ENCODE measurements around the gene PPP1R18.
A peak's percentile ranks its signal among the peaks of the same experiment; 100 is the strongest.

The PPP1R18 gene

DNA sequence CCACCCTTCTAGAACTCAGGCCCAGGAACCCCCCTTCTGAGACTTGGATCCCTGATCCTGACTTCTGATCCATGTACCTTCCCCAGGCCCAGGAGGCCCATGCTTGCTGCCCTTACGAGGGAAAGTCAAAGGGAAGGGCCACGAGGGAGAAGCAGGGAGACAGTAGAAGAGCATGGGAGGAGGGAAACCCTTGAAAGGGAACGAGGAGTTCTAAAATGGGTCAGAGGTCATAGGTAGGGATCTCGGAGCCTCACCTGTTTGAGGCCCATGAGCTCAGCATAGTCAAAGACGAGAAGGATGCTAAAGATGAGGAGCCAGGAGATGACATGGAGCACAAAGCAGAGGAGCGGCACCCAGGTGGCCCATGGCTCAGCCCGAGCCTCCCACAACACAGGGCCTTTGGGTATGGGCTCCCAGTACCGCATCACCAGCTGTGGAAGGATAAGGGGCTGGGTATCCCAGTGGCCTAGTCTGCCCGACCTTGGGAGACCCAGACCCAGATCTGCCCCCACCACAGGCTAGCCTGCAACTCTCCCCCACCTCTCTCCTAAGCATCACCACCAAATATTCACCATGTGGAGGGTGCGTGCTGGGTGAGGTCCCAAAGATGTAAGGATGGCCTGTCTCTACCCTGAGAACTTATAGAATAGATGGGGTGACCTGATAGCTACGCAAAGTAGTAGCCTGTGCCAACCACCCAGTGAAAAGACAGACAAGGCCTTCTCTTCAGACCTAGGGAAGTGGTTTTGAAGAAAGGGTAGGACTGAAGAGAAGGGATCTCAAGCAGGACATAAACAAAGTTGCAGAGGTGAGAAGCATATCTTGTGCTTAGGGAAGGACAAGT lies 2.8 kb upstream of the PPP1R18 start:
- no peak for DNase-seq (ENCODE audit: low read depth)

- no peak for DNase-seq (ENCODE audit: low read depth)
Measured at GRCh38 chr6:30688569-30688968, 2.1 kb upstream of the PPP1R18 start.

DNA sequence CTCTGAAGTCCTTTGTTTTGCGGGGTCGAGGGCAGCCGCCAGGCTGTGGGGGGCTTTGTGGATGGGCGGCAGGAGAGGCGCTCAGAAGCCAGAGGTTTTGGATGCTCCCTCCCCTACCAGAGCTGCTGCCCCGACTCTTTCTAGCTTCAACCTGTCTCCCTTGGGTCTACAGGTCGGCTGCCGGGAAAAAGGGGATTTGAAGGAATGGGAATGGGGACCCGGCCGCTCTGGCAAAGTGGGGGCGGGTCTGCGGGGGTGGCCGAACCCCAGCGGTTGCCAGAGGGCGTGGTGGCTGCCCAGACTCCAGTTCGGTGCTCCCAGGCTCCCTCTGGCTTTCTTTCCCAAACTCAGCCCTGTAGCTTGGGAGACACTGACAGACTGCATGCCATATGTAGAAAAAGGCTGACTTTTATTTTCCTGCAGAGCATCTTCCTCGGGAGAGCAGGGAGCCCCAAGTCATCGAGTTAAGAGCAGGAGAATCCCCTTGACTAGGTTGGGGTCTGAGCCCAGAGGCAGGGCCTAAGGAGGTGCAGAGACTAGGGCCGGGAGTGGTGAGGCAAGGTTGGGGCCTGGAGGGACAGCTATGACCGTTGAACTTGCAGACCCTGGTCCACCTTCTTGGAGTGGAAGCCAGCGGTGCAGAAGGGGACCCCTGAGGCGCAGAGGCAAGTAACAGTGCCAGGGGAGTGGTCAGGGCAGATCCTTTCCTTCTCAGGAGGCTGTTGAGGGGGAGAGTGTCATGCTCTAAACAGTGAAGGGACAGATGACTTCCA lies 1.4 kb upstream of the PPP1R18 start:
- DNase-seq (ENCODE audit: low read depth), result no peak

- peak; percentile 98 for DNase-seq (ENCODE audit: low read depth)
Measured at GRCh38 chr6:30686908-30687658, 638 bp upstream of the PPP1R18 start.

- DNase-seq (ENCODE audit: low read depth), result no peak
Measured at GRCh38 chr6:30685157-30686008, 1.1 kb downstream of the PPP1R18 start.

DNA sequence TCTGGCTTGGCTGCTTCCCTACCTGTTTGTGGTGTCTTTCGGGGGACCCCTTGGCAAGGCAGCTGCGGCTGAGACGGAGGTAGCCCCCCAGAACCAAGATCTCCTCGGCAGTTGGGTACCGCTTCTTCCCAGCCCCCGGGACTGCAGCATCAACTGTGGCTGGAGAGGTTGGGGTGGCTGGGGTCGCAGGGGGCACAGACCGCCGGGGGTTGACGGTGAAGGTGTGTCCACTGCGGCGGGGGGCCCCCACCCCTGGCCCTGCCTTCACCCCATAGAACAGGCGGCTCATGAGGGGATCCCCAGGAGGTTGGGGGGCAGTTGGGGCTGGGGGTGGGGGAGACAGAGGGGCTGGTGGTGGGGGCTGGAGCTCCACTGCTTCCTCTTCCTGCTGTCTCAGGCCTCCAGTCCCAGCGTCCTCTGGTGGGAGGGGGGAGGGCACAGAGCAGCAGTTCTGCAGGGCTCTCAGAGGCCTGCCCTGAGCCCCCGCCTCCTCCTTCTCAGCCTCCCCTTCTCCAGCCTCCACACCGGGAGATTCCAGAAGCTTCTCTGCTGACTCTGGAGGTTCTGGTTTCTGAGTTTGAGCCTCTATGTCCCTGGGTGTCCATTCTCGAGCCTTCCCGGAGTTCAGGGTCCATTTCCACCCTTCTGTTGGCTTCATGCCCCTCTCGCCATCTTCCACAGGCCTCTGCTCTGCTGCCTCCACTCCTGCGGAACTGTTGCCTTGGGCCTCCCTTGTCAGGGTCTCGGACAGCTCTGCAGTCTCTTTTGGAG lies 1.9 kb downstream of the PPP1R18 start:
- DNase-seq (ENCODE audit: low read depth), result no peak

- no peak for DNase-seq (ENCODE audit: low read depth)
Measured at GRCh38 chr6:30683980-30684338, 2.5 kb downstream of the PPP1R18 start.

DNA sequence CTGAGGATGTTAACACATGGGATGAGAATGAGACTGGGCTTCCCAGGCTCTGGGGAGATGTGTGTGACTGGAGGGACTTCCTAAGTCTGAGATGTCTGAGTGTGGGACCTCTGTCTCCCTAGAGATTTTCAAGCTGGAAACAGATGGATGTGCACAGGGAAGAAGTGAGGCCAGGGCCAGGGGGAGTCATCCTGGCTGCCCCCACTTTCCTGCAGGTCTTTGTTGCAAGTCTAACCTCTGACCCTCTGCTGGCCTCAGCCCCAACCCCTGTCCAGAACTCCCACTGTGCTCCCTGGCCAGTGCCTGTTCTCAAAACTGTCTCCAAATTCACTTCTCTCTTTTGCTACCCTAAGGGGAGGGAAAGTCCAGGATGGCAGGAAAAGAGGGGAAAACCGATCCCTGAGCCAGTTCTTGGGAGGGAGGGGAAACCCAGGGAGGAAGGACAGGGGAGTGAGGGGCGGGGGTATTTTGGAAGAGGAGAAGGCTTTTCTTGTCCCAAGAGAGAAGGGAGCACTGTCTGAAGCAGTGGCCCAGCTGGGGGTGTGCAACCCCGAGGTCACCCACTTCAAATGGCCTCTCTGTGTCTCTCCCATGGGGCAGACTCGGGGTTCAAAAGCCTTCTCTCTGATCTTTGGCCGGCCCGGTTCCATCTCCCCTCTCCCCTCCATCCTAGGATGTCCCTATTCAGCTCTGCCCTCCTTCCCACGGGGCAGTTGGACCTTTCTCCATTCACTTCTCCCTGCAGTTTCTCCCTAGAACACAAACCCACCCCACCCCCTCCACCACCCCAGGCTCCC lies 3.1 kb downstream of the PPP1R18 start:
- no peak for DNase-seq (ENCODE audit: low read depth)

DNA sequence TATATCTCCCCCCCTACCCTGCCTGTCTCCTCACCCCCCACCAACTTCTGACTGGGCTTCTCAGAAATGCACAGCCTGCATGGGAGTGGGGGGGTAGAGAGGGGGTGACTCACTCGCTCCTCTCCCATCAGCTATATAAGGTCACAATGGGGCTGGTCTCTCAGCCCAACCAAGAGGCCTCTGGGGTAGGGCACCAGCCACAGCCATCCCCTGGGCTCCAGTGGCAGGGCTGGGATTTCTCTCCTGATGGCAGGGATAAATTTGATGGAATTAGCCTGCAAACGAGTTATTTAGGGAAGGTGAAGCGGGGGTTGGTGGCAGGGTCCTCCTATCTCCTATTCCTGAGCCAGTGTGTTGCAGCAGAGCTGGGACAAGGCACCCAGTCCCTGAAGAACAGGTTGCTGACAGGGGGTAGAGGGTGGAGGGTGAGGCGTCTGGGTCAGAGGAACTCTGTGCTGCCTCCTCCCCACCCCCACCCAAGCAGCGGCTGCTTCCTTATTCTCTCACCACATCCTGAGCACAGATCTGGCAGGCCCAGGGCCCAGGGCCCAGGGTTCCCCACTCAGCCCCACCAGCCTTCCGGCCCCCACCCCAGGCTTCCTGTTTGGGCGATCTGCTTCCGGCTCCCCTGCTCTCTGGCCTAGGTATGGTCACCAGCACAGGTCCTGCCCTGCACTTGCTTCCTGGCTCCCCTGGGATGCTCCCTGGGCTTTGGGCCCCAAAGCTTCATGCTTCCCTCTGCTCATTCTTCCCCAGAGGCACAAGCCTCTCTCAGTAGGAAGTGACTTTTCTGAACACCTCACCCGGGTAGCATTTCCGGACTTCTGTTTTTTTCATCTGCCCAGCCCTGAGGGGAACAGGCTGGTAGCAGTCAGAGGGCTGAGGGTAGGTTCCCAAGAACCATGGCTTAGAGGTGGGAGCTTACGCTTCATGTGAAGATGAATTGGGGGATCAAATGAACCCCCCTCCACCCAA lies 4.0 kb downstream of the PPP1R18 start:
- peak; percentile 95 for DNase-seq (ENCODE audit: low read depth)

DNA sequence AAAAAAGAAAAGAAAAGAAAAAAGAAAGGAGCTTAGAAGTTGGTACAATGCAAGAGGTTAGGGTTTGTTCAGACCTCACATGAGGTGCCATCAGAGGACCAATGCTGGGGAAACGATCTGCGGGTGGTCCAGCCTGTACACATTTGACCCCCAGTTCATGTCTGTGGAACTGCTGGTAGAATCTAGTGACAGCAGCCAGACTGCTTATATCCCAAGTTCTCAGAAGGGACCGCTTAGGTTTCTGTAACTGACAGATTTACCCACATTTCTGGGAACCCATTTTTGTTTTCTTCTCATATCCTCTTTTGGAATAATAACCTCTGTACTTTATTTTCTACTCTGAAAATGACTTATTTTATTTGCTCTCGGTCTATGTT lies 4.7 kb downstream of the PPP1R18 start:
- DNase-seq (ENCODE audit: low read depth), result no peak

DNA sequence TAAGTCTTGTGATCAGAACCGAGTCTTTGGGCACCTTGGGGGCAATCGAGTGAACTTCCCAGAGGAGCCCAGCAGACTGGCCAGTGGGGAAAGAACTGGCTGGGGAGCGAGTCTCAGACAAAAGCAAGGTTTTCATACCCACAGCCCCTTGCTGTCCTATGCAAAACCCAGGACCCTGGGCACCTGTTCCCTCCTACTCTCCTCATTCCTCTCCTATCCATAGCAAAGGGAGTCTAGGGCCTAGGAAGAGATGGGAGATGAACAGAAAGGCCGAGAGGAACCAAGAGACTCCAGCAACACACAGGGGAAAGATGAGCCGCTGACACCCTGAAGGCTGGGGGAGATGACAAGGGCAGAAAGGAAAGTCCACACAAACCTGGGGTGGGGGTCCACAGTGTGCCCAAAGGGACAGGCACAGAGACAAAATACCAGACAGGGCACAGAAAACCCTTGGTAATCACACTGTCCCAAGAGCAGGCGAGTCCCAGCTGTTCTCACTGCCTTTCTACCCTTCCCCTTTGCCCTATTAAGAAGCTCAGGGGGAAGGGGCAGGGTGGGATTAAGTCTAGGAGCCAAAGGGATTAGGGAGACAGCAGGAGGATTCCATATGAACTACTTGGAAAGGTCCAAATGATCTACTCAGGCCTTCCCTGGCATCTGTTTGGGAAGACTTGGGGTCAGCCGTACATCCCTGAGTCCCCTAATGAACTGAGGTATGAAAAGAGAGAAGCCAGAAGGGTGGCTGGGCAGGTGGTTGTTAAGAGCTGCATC lies 6.5 kb downstream of the PPP1R18 start:
- DNase-seq (ENCODE audit: low read depth), result no peak

GRCh38 chr6:30678964-30679726 lies 7.3 kb downstream of the PPP1R18 start:
- no peak for DNase-seq (ENCODE audit: low read depth)

DNA sequence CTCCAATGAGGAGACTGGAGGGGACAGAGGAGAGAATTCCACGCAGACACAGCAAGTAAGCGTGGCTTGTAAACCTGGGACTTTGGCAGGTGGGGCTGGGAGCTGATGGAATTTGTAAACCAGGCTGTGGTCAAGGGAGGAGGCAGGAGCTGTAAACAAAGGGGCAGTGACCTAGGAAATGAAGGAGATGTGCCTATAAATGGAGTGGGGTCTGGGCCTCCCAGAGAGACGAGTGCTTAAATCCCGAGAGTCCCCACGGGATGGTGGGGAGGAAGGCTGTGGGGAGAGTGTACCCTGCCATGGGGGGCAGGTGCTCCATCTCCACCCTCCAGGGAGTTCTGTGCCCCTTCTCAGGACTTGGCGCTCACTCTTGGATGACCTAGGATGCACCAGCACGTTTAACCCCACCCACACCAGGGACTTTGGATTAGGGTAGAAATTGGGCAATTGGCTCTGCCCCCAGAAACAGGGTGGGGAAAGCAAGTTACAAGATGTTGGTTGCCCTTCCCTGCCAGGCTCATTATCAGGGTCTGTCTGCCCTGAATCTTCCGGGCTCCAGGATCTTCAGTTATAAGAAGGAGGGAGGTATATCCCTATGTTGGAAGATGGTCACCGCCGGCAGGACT lies 9.7 kb downstream of the PPP1R18 start:
- DNase-seq (ENCODE audit: low read depth), result no peak

DNA sequence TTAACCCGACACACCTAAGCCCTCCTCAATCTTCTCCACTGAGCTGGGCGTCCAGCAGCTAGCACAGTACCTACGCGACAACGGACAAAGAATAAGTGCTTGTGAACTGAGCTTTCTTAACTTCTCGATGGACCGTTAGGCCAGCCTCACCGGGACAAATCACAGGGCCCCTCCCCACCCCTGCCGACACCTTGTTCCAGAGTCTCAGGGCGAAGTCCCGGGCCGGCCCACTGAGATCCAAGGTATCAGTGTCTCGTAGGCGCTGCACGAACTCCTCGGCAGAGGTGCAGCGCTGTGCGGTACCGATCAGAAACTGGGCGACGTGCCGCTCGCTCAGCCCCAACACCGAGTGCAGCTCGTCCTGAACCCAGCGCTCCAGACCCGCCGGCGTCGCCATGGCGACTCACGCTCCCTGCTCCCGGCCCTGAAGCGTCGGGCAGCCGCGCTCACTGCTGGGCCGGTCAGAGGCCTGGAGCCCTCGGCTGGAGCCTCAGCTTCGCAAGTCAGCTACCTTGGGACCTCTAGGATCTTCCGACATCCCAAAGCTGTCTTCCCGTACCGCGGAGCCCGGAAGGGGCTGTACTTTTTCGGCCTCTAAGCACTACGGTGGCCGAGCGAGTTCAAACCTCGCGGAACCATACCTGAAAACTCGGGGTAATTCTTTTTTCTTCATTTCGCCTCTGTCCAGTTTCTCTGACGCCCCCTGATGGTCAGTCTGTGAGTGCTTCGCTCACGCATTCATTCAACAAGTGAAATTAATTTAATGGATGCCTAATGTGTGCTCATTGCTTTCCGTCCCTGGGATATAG lies 13.8 kb downstream of the PPP1R18 start, which contains the start of gene DHX16:
DHX16 (minus strand) TSS at position 562 of the 809 bp plus-strand sequence; CDS start at position 397, 165 bp downstream.
- peak; percentile 98 for DNase-seq (ENCODE audit: low read depth)

- DNase-seq (ENCODE audit: low read depth), result no peak
Measured at GRCh38 chr6:30670760-30671527, 15.5 kb downstream of the PPP1R18 start.

Data from HS-27A (cell line).